Endothelial cell of umbilical vein (primary cell): Measurements from ENCODE around the gene CEP97. TPM values are rescaled to one million over a fixed set of nuclear protein-coding genes. Genes with fewer than 3 reads are reported as not detected.
"Not testable (repeated sequence)": the region's sequence is repeated elsewhere in the genome, so short reads cannot be mapped to it uniquely, and the experiment has no call there.

Experiments used
- BruUV-seq: library from RNA; stranded (reverse); fragments of 400-500 nt; replicated peaks from 2 replicates; lab custom pipeline; 2021; lab: Mats Ljungman, UMichigan
- CTCF ChIA-PET: fragments of 300-600, 350-600 bp; sonication (Branson Sonifier 250); formaldehyde crosslinking; loops from one replicate; lab custom pipeline; 2021; ENCODE audit warnings: antibody characterized with exemption, inconsistent platforms; lab: Charles Lee
- POLR2A ChIA-PET: fragments of 300-600, 350-600 bp; sonication (Branson Sonifier 250); formaldehyde crosslinking; loops from one replicate; lab custom pipeline; 2021; ENCODE audit warnings: antibody characterized with exemption, inconsistent platforms; lab: Charles Lee
- DNase-seq: peaks from one replicate; pipeline ENCODE4 v3.0.0-alpha.2; 2011; ENCODE audit warnings: low read depth, low spot score
- FAIRE-seq: peaks from 2 replicates; lab custom pipeline; 2011; peaks lifted over from hg19 to GRCh38; lab: Jason Lieb, UNC
- H2AFZ ChIP-seq: 2 replicates; pipeline ENCODE4 v1.6.0; 2012; ENCODE audit warnings: low read depth, low read length, control low read depth, inconsistent platforms
- H3K27ac ChIP-seq: 2 replicates; pipeline ENCODE4 v1.5.1; 2011; ENCODE audit warnings: low read depth, mild to moderate bottlenecking, control low read depth, low read length, moderate library complexity; ENCODE audit not compliant: insufficient read depth
- H3K27me3 ChIP-seq, 2 experiments: 2 replicates each; pipeline versions ENCODE4 v1.6.0 to v1.6.1; 2011; ENCODE audit warnings: low read length in 2 of 2, mixed read lengths in 1 of 2; ENCODE audit not compliant: control insufficient read depth in 2 of 2, insufficient read depth in 2 of 2
- H3K36me3 ChIP-seq, 2 experiments: 2 replicates in 1 of 2; 3 replicates in 1 of 2; pipeline ENCODE4 v1.5.1; 2011; ENCODE audit warnings: low read length in 2 of 2, mild to moderate bottlenecking in 1 of 2, moderate library complexity in 1 of 2; ENCODE audit not compliant: control insufficient read depth in 2 of 2, insufficient read depth in 2 of 2; ENCODE audit errors: extremely low read depth in 1 of 2
- H3K4me1 ChIP-seq: 3 replicates; pipeline ENCODE4 v1.5.1; 2011; ENCODE audit warnings: mild to moderate bottlenecking, low read length; ENCODE audit not compliant: control insufficient read depth, insufficient read depth; ENCODE audit errors: extremely low read depth
- H3K4me2 ChIP-seq: 2 replicates; pipeline ENCODE4 v1.6.1; 2011; ENCODE audit warnings: low read length, control low read depth, mixed read lengths; ENCODE audit not compliant: insufficient read depth
- H3K4me3 ChIP-seq, 3 experiments: fragments of 200-600 bp in 1 of 3; sonication (generic), shearing (Covaris generic) in 1 of 3; replicated peaks in 1 of 3; 2 replicates each; pipeline ENCODE4 v1.5.1; 2011 to 2016; ENCODE audit warnings: control low read depth in 3 of 3, low read length in 3 of 3, mild to moderate bottlenecking in 2 of 3, inconsistent platforms in 1 of 3, low read depth in 1 of 3, moderate library complexity in 1 of 3; ENCODE audit not compliant: insufficient read depth in 1 of 3
- H3K79me2 ChIP-seq: 2 replicates; pipeline ENCODE4 v1.6.0; 2012; ENCODE audit warnings: low read length, inconsistent platforms; ENCODE audit not compliant: control insufficient read depth, insufficient read depth
- H3K9ac ChIP-seq: replicated peaks from 2 replicates; pipeline ENCODE3; 2011; ENCODE audit warnings: low read length, control low read depth; ENCODE audit not compliant: insufficient read depth; ENCODE audit errors: extremely low read depth
- H3K9me1 ChIP-seq: replicated peaks from 3 replicates; pipeline ENCODE4 v1.6.0; 2011; ENCODE audit warnings: mild to moderate bottlenecking, low read length; ENCODE audit not compliant: control insufficient read depth, insufficient read depth; ENCODE audit errors: extremely low read depth
- H3K9me3 ChIP-seq: replicated peaks from 2 replicates; pipeline ENCODE4 v1.5.1; 2012; ENCODE audit warnings: low read length, inconsistent platforms; ENCODE audit not compliant: control insufficient read depth, insufficient read depth
- H4K20me1 ChIP-seq: replicated peaks from 2 replicates; pipeline ENCODE3; 2011; ENCODE audit warnings: mild to moderate bottlenecking, low read length; ENCODE audit not compliant: control insufficient read depth, insufficient read depth; ENCODE audit errors: extremely low read depth
- FOS ChIP-seq: IDR thresholded peaks from 2 replicates; pipeline ENCODE4 v1.6.1; 2011; ENCODE audit warnings: mild to moderate bottlenecking, low read length, moderate library complexity, borderline replicate concordance; ENCODE audit not compliant: insufficient read depth
- JUN ChIP-seq: IDR thresholded peaks from 2 replicates; pipeline ENCODE4 v1.6.1; 2011; ENCODE audit warnings: borderline replicate concordance, low read depth; ENCODE audit not compliant: insufficient read length, insufficient read depth
- MYC ChIP-seq: IDR thresholded peaks from one replicate; pipeline ENCODE4 v1.6.1; 2011; ENCODE audit warnings: mild to moderate bottlenecking, low read depth, low read length
- POLR2A ChIP-seq: IDR thresholded peaks from 2 replicates; pipeline ENCODE4 v1.6.1; 2012; ENCODE audit warnings: low read depth, mild to moderate bottlenecking, control low read depth, low read length
- dilution Hi-C: fragments of 300-500 bp; cut with MboI; formaldehyde crosslinking; loops from one replicate; pipeline ENCODE4 v1.15.0; 2019; ENCODE audit warnings: low sequenced_read_pairs; ENCODE audit not compliant: extremely low pct_ligation_motif_present
- intact Hi-C: fragments of 100-400 bp; cut with micrococcal nuclease; formaldehyde crosslinking; loops from one replicate; pipeline ENCODE4 v1.10.0; 2022
- polyA plus RNA-seq, 4 experiments: library from polyadenylated mRNA; depleted of rRNA in 3 of 4; stranded (reverse) in 3 of 4; unstranded in 1 of 4; fragments of >200 nt; gene quantifications; 2 replicates each; pipeline versions ENCODE4 v1.2.1 to v1.2.3, GENCODE V29; 2011 to 2012; ENCODE audit warnings: missing spikeins in 1 of 4
- total RNA-seq: library from RNA; stranded (reverse); gene quantifications from 2 replicates; pipeline ENCODE4 v1.2.3, GENCODE V29; 2021

Gene CEP97
- total and polyA plus RNA-seq, 2 donors (not counting 3 experiments of a cell fraction or from before 2014, with no cell fraction given), result 1.9 to 10.3 TPM

- CTCF ChIA-PET, result no interaction called here
- peak; percentile 55 for FAIRE-seq
Observed at GRCh38 chr3:101762041-101762646, 37.7 kb downstream of the CEP97 start.

GRCh38 chr3:101777745-101778281 lies 53.4 kb downstream of the CEP97 start:
- H3K4me3 ChIP-seq, BruUV-seq, H3K27me3 ChIP-seq, POLR2A ChIA-PET, H3K79me2 ChIP-seq, H3K9ac ChIP-seq, DNase-seq, FAIRE-seq, H3K4me2 ChIP-seq, H3K9me1 ChIP-seq, H3K9me3 ChIP-seq, H3K36me3 ChIP-seq, H2AFZ ChIP-seq, H3K27ac ChIP-seq, dilution Hi-C loops, H4K20me1 ChIP-seq, CTCF ChIA-PET: not testable (repeated sequence)
- H3K4me1 ChIP-seq, result peaks cover 24% of the 10 kb centered on the region
- intact Hi-C loops, result loop anchor here (2.0 kb wide), 1 partner anchor 53 kb away; the partner anchor contains the start of gene CEP97

More at GRCh38 chr3:101762041-101762646, 37.7 kb downstream of the CEP97 start:
- no peaks in the 10 kb centered on the region for H3K9me1 ChIP-seq
- no peak for TF ChIP-seq POLR2A
- TF ChIP-seq MYC, result no peak
- peak; percentile 68 for TF ChIP-seq FOS
- peak; percentile 65 for TF ChIP-seq JUN
- DNase-seq, result peak; percentile 72
- peaks cover 2 to 8% of the 10 kb centered on the region in 2 experiments for H3K36me3 ChIP-seq
- BruUV-seq, result no TSS peak
- no peaks in the 10 kb centered on the region for H3K9me3 ChIP-seq
- H4K20me1 ChIP-seq, result no peaks in the 10 kb centered on the region
- H3K4me1 ChIP-seq, result peaks cover 18% of the 10 kb centered on the region
- dilution Hi-C loops (no loop called here), intact Hi-C loops (no loop called here)
- peak overlapping the region in 1 of 3 experiments; percentile 25 for H3K4me3 ChIP-seq
- peaks cover 4% of the 10 kb centered on the region for H3K79me2 ChIP-seq
- peak overlapping the region; percentile 69 for H3K4me2 ChIP-seq
- no peaks in the 10 kb centered on the region for H3K27me3 ChIP-seq
- peak overlapping the region; percentile 24 for H3K9ac ChIP-seq
- H3K27ac ChIP-seq, result peak overlapping the region; percentile 79
- POLR2A ChIA-PET, result no interaction called here
- H2AFZ ChIP-seq, result peak overlapping the region; percentile 62
